Measurements from ENCODE around the gene SHISAL2A.

SHISAL2A gene

DNA sequence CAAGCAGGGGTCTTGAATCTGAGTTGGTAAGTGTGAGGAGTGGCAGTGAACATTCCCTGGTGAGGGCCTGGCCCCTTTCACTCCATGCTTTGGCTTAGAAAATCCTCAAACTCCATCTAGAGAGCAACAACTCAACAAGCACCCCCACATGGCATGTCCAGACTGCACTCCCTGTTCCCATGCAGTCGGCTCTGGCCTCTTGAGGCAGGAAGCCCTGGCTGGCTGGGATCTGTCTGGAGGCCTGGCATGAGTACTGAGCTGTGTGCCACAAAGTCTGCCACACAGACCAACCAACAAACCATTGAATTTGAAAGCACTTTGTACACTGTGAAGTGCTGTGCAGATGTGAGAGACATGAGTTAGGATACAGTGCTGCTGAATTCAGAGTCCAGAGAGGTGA, 40.0 kb downstream of the SHISAL2A start:
- H3K4me3 ChIP-seq (replicated peaks; ENCODE audit: low read depth, low read length), result no peak overlapping the region
- TF ChIP-seq, protein P1, sequence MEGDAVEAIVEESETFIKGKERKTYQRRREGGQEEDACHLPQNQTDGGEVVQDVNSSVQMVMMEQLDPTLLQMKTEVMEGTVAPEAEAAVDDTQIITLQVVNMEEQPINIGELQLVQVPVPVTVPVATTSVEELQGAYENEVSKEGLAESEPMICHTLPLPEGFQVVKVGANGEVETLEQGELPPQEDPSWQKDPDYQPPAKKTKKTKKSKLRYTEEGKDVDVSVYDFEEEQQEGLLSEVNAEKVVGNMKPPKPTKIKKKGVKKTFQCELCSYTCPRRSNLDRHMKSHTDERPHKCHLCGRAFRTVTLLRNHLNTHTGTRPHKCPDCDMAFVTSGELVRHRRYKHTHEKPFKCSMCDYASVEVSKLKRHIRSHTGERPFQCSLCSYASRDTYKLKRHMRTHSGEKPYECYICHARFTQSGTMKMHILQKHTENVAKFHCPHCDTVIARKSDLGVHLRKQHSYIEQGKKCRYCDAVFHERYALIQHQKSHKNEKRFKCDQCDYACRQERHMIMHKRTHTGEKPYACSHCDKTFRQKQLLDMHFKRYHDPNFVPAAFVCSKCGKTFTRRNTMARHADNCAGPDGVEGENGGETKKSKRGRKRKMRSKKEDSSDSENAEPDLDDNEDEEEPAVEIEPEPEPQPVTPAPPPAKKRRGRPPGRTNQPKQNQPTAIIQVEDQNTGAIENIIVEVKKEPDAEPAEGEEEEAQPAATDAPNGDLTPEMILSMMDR (IDR thresholded peaks at IDR 0.05; ENCODE audit: low read depth, low read length, missing control alignments), result no peak
- DNase-seq (ENCODE audit: extremely low read depth, low read depth), result no peak

DNA sequence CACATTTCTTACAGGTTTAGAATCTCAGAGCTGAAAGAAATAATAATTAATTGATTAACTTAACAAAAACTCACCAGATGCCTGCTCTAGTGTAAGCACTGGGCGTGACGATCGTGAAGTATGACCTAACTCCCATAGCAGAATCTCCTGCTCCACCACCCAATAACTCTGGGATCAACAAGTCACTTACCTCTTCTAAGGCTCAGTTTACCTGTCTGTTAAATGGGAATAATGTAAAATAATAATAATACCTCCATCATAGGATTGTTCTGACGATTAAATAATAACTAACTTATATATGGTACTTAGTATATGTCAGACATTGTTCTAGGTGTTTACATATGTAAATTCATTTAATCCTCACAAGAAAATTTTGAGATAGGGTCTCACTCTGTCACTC, 40.5 kb downstream of the SHISAL2A start:
- DNase-seq (ENCODE audit: extremely low read depth, low read depth), result no peak
- no peak overlapping the region for H3K4me3 ChIP-seq (replicated peaks; ENCODE audit: low read depth, low read length)
- TF ChIP-seq, protein P1 (IDR thresholded peaks at IDR 0.05; ENCODE audit: low read depth, low read length, missing control alignments), result no peak

DNA sequence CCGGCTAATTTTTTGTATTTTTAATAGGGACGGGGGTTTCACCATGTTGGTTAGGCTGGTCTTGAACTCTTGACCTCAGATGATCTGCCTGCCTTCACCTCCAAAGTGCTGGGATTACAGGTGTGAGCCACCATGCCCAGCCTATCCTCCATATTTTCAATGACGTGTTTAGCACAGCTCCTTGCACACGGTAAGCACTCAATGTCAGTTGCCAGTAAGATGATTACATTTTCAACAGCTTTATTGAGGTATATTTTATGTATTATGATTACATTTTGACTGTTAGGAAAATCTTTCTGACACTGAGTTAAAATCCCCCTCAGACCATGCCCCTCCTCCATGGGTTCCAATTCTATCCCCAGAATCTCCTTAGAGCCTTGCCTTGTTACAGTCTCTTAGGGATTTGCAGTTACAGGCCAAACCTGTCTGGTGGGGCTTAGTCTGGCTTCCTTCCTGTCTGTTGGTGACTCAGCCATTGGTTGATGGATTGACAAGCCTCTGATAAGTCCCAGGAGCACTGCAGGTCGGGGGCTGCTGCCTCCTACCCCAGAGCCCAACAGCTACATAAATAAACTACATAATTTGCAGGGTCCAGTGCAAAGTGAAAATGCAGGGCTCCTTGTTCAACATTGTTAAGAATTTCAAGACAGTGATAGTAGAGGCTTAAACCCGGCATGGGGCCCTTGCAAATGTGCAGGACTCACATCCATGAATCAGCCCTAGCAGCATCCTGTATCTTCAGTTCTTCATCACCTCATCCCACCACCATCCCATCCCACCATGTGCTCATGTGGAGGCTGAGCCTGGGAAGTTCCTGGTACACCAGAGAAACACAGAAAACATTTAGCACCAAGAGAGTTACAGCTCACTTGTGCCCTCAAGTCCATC, 41.8 kb downstream of the SHISAL2A start:
- TF ChIP-seq, protein P1 (IDR thresholded peaks at IDR 0.05; ENCODE audit: low read depth, low read length, missing control alignments), result no peak
- DNase-seq (ENCODE audit: extremely low read depth, low read depth), result no peak

DNA sequence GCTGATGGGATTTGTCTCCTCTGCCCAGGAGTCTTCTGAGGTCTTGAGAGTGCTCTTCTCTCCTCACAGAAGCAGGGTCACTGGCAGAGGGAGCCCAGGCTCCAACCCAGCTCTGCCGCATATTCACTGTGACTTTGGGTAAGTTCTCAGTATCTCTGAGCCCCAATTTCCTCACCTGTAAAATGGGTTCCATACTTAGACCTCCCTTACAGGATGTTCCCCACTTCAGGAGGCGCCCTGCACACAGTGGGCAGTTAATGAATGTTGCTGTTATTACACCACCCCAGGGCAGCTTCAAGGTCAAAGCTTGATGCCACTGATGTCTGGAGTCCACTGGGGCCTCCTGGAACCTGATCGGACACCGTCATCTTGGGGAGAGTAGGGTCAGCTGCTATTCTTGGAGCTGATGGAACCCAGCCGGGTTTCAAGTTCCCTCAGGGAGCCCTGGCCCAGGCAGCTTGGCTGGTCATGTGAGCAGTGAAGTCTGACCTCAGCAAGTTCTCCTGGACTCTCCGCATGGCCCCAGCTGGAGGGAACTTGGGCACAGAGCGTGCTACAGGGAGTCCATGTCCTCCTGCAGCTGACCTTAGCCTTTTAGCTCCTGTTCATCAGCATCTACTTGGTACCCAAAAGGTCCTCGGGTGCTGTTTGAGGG, 43.4 kb downstream of the SHISAL2A start:
- TF ChIP-seq, protein P1 (IDR thresholded peaks at IDR 0.05; ENCODE audit: low read depth, low read length, missing control alignments), result no peak
- no peak for DNase-seq (ENCODE audit: extremely low read depth, low read depth)

More for the DNA sequence above, 41.8 kb downstream of the SHISAL2A start:
- no peak overlapping the region for H3K4me3 ChIP-seq (replicated peaks; ENCODE audit: low read depth, low read length)

DNA sequence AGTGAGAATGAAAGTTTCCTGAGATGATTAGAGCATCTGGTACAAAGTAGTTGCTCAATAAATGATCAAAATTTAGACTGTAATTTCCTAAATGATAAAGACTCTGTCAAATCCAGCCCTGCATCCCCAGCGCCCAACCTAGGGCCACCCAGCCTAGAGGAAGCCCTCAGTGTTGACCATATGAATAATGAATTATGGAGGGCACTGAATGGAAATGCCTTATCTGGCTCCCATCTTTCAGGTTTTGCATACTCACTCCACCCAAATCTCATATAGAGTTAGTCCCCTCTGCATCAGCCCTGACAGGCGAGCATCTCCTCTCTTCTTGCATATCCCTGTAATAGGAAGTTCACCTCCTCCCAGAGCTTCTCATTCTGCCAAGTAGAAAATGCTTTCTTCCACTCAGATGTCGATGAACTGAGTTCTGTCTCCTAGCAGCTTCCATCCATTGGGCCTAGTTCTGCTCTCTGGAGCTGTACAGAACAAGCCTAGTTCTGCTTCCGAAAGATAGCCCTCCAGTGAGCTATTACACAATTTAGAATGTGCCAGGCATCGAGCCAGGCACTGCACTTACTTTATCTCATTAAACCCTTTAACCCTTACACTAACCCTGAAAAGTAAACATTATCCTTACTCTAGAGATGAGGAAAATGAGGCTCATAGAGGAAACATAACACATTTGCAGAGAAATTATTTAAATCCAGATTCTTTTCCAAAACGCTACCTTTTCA, 44.3 kb downstream of the SHISAL2A start:
- TF ChIP-seq, protein P1 (IDR thresholded peaks at IDR 0.05; ENCODE audit: low read depth, low read length, missing control alignments), result no peak
- no peak for DNase-seq (ENCODE audit: extremely low read depth, low read depth)
- no peak overlapping the region for H3K4me3 ChIP-seq (replicated peaks; ENCODE audit: low read depth, low read length)

More for the DNA sequence above, 43.4 kb downstream of the SHISAL2A start:
- H3K4me3 ChIP-seq (replicated peaks; ENCODE audit: low read depth, low read length), result no peak overlapping the region

DNA sequence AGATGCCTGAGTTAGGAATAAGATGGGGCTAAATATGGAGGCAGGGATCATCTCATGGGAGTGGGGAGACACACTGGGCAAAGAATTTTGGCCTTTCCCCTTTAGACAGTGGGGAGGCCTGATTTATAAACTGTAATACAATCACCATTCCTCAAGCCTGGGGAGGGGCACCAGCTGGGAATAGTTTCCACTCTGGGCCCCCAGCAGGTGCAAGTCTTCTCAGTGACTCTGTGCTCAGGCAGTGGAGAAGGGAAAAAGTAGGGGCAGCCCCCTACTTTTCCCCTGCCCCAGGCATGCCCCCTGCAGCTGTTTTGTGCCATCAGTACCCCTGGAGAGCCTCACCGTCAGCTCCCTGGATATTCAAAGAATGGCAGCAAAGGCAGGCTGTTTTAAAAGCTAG, 46.1 kb downstream of the SHISAL2A start:
- TF ChIP-seq, protein P1 (IDR thresholded peaks at IDR 0.05; ENCODE audit: low read depth, low read length, missing control alignments), result no peak
- DNase-seq (ENCODE audit: extremely low read depth, low read depth), result no peak

More for the DNA sequence above, 46.1 kb downstream of the SHISAL2A start:
- no peak overlapping the region for H3K4me3 ChIP-seq (replicated peaks; ENCODE audit: low read depth, low read length)

Data from HFF-Myc (cell line).